COLO668 (cell line): ENCODE data around the gene AGPS.
"Not testable (repeated sequence)": the region's sequence is repeated elsewhere in the genome, so short reads cannot be mapped to it uniquely, and the experiment has no call there.

Source experiments
- DNase-seq: peaks from one replicate; lab custom pipeline; 2025; ENCODE audit not compliant: unreplicated experiment; lab: John Stamatoyannopoulos, UW

AGPS gene

GRCh38 chr2:177466337-177467195 is 74.0 kb downstream of the AGPS start:
- DNase-seq, result no peak

- DNase-seq, result no peak
Measured at GRCh38 chr2:177467646-177468045, 75.1 kb downstream of the AGPS start.

GRCh38 chr2:177471990-177472389 is 79.4 kb downstream of the AGPS start:
- DNase-seq, result no peak

GRCh38 chr2:177474301-177474700 is 81.7 kb downstream of the AGPS start:
- DNase-seq, result no peak

GRCh38 chr2:177474998-177475397 is 82.4 kb downstream of the AGPS start:
- DNase-seq, result no peak

GRCh38 chr2:177476897-177477296 is 84.3 kb downstream of the AGPS start:
- DNase-seq, result no peak

- no peak for DNase-seq
Measured at GRCh38 chr2:177478029-177478428, 85.5 kb downstream of the AGPS start.

- DNase-seq, result no peak
Measured at GRCh38 chr2:177478907-177479306, 86.3 kb downstream of the AGPS start.

- no peak for DNase-seq
Measured at GRCh38 chr2:177482195-177482594, 89.6 kb downstream of the AGPS start.

GRCh38 chr2:177483531-177483930 is 91.0 kb downstream of the AGPS start:
- no peak for DNase-seq

- no peak for DNase-seq
Measured at GRCh38 chr2:177484180-177484795, 91.7 kb downstream of the AGPS start.

- not testable (repeated sequence) for DNase-seq
Measured at GRCh38 chr2:177485657-177486056, 93.1 kb downstream of the AGPS start.

GRCh38 chr2:177489719-177490301 is 97.2 kb downstream of the AGPS start:
- DNase-seq, result no peak

GRCh38 chr2:177495945-177496344 is 103.4 kb downstream of the AGPS start:
- no peak for DNase-seq

- DNase-seq, result no peak
Measured at GRCh38 chr2:177496921-177497320, 104.3 kb downstream of the AGPS start.

- DNase-seq, result no peak
Measured at GRCh38 chr2:177501186-177501585, 108.6 kb downstream of the AGPS start.

GRCh38 chr2:177506505-177506904 is 113.9 kb downstream of the AGPS start:
- DNase-seq, result no peak

GRCh38 chr2:177506998-177507397 is 114.4 kb downstream of the AGPS start:
- DNase-seq, result no peak

GRCh38 chr2:177516824-177517544 is 124.4 kb downstream of the AGPS start:
- no peak for DNase-seq

GRCh38 chr2:177518754-177519153 is 126.2 kb downstream of the AGPS start:
- no peak for DNase-seq

GRCh38 chr2:177519534-177520115 is 127.1 kb downstream of the AGPS start:
- no peak for DNase-seq
